ENCODE measurements around the gene WDR4. TPM values are rescaled to one million over a fixed set of nuclear protein-coding genes. Genes with fewer than 3 reads are reported as not detected.
"Not testable (repeated sequence)": the region's sequence is repeated elsewhere in the genome, so short reads cannot be mapped to it uniquely, and the experiment has no call there.

Gene WDR4, protein sequence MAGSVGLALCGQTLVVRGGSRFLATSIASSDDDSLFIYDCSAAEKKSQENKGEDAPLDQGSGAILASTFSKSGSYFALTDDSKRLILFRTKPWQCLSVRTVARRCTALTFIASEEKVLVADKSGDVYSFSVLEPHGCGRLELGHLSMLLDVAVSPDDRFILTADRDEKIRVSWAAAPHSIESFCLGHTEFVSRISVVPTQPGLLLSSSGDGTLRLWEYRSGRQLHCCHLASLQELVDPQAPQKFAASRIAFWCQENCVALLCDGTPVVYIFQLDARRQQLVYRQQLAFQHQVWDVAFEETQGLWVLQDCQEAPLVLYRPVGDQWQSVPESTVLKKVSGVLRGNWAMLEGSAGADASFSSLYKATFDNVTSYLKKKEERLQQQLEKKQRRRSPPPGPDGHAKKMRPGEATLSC
- total RNA-seq (2014; rRNA removed; shearing (Covaris generic); ENCODE audit: low replicate concordance): 34.3 and 36.8 TPM in 2 replicates

DNA sequence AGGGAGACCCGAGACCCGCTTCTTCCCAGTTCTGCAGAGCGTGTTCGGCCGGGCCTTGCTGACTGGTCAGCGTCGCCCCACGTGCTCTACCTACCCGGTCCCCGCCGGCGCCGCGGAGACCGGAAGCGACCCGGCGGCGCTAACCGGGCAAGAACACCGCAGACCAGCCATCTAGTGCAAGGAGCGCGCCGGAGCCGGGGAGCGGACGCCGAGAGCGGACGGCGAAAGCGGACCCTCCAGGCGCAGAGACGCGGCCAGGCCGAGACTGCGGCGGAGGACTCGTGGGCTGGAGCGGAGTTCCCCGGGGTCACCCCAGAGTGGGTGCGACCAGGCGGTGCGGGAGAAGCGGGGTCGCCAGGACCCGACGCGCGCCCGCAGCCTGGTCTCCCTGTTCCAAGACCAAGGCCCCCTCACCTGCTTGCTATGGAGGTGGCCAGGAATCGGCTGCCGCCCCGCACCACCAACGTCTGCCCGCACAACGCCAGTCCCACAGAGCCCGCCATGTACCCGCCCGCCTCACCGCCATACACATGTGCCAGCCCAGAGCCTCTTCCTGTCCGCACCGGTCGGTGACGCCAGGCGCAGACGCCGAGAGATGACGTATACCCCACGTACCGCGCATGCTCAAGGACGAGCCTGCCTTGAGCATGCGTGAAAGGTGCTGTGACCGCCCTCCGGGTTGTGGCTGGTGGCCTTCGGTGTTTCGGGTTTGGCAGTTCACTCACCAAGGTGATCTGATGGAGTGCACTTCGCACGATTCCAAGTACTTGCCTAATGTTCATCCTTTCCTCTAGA is at the start of gene WDR4:
Gene WDR4 (minus strand): TSS at position 547 of the 795 bp plus-strand sequence. CDS start 44 bp downstream, at position 503.
- peak; percentile 96 for DNase-seq (ENCODE audit: low read depth)
- in situ Hi-C loops (cut with HindIII; ENCODE audit: low pct_unique_long_range_greater_than_20kb, low sequenced_read_pairs): no loop called here

DNA sequence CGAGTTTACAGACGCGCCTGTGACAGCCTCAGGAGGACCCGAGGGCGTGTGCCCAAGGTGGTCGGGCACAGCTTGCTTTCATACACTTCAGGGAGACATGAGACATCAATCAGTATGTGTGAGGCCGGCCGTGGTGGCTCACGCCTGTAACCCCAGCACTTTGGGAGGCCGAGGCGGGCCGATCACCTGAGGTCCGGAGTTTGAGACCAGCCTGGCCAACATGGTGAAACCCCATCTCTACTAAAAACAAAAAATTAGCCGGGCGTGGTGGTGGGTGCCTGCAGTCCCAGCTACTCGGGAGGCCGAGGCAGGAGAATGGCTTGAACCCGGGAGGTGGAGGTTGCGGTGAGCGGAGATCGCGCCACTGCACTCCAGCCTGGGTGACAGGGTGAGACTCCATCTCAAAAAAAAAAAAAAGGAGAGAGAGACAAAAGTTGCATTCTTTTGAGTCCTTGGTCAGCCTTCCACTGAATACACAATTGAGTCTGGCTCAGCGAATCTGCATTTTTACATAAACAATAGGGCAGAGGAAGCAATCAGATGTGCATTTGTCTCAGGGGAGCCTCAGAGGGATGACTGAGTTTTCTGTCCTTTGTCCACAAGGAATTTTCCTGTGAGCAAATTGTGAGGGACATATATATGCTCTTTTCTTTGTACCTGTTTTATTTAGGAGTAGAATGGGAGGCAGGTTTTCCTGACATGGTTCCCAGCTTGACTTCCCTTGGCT is 48.3 kb upstream of the WDR4 start:
- in situ Hi-C loops (cut with HindIII; ENCODE audit: low pct_unique_long_range_greater_than_20kb, low sequenced_read_pairs); DNase-seq (ENCODE audit: low read depth): not testable (repeated sequence)

DNA sequence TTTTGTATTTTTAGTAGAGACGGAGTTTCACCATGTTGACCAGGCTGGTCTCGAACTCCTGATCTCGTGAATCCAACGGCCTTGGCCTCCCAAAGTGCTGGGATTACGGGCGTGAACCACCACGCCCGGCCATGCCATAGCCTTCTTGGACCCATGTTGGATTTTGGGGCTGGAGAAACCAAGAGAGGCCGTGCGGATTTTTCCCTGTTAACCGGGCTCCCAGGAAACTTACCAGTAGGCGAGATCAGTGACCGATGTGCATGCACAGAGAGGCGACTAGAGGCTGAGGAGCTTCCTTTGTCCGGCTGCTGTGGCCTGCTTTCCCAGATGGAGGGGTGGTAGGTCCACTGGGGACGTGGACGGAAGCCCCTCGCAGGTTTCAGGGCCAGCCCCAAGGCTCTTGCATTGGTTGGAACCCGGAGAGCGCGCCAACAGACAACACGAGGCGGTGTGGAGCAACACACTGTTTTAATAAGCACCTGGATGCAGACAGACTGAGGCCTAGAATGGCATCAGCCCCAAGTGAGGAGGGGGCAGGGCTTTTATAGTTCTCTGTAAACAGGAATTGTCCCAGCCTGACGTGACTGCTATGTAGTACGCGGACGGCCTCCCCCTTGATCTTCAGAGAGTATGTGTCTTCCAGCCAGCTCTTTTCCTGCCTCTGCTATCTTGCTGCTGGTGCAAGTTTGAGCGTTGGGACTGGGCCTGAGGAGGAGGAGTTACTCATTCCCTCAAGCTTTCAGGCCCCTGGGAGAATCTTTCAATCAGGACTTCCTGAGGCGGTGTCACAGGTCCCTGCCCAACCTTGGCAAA is 46.0 kb upstream of the WDR4 start, which contains the start of gene ERVH48-1:
Gene ERVH48-1 (minus strand): TSS at position 517 of the 813 bp plus-strand sequence. CDS start 6,624 bp downstream, outside the sequence.
- in situ Hi-C loops (cut with HindIII; ENCODE audit: low pct_unique_long_range_greater_than_20kb, low sequenced_read_pairs): no loop called here
- no peak for DNase-seq (ENCODE audit: low read depth)

DNA sequence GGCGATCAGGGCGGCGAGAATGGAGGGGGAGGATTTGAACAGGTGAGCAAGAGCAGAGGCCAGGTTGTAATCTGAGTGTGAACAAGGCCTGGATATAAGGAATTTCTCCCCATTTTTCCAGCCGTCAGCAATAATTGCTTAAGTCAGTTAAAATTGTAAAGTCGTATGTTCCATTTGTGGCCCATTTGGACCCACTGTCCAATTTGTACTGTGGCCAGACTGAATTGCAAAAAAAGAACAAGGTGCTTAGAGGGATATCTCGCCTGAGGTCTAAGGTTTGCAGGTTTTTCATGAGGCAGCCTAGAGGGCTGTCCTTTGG is 45.1 kb upstream of the WDR4 start:
- DNase-seq (ENCODE audit: low read depth): no peak
- in situ Hi-C loops (cut with HindIII; ENCODE audit: low pct_unique_long_range_greater_than_20kb, low sequenced_read_pairs): no loop called here

DNA sequence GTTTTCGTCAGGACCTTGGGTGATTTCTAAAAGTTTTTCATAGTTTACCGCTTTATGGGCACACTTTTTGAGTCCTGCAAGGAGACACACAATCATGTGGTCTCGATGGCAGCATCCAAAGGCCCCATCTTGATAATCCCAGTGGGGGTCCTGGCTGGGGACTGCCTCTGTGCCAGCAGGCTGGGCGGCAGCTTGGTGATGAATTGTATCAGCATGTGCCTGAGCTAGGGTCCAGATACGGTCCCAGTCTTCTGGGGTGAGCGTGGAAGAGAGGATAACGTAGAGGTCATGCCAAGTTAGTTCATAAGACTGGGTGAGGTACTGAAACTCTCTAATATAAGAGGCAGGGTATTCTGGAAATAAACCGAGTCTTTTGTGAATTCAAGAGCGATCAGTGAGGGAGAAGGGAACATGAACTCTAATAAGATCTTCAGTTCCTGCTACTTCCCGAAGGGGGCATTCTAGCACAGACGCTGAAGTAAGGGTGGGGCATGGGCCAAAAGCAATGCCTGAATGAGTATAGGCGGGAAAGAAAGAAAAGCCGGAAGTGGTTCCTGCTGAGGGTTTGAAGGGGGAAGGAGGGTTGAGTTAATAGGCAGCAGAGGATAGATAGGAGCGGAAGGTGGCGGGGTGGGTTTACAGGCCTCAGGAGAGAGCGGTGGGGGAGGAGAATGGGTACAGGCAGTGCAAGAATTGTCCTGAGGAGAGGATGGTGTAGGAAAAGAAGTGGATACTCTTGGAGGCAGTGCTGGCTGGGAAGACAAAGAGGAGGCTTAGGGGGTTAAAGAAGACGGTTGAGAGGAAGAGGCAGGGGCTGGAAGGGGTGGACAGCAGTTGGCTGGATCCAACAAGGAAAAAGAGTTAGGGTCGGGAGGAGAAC is 44.5 kb upstream of the WDR4 start:
- in situ Hi-C loops (cut with HindIII; ENCODE audit: low pct_unique_long_range_greater_than_20kb, low sequenced_read_pairs): no loop called here
- peak; percentile 86 for DNase-seq (ENCODE audit: low read depth)

DNA sequence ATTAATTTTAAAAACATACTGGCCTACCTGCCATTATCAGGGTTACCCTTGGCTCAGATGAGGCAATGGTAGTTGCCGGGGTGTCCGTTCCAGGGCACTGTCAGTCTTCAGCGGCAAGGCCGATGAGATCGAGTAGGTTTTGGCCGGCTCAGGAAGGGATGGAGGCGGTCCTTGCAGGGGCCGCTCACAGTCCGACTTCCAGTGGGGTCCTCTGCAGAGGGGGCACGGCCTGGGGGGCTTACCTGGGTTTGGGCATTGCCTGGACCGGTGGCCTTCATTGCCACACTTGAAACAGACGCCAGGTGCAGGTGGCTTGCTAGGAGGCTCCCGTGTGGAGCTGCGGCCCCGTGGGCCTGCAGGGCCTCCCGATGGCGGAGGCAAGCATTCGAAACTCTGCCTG is 43.6 kb upstream of the WDR4 start:
- in situ Hi-C loops (cut with HindIII; ENCODE audit: low pct_unique_long_range_greater_than_20kb, low sequenced_read_pairs): no loop called here

DNA sequence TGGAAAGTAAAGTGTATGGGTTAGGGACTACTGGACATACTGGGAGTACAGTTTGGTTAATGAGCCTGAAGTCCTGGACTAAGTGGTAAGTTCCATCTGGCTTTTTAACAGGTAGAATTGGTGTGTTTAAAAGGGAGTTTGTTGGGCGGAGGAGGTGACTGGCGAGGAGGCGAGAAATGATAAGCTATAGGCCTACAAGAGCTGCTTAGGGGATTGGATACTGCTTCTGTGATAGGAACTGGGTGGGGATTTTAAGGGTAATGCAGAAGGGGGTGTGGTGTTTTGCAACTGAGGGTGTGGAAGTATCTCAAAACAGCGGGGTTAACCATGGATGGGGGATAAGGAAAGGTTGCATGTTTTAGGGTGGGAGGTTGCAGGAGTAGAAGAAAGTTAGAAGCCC is 42.6 kb upstream of the WDR4 start:
- in situ Hi-C loops (cut with HindIII; ENCODE audit: low pct_unique_long_range_greater_than_20kb, low sequenced_read_pairs): no loop called here
- DNase-seq (ENCODE audit: low read depth): no peak

More for the DNA sequence above, 43.6 kb upstream of the WDR4 start:
- no peak for DNase-seq (ENCODE audit: low read depth)

DNA sequence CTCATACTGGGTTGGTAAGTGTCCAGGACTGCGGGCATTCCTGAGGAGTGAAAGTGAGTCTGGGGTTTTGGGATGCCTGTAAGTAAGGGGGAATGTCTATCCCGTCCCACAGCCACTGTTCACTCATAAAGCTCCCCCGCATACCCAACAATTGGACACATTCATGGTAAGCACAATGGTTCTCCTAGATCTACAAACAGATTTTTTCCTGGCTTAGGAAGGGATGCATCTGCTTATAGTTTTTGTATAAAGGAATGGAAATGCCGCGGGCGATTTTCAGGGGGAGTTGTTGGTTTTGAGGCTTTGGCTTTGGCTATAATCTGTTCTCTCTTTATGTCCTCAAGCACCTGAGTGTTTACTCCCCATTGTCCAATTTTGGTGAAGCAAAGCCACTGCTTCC is 39.0 kb upstream of the WDR4 start:
- in situ Hi-C loops (cut with HindIII; ENCODE audit: low pct_unique_long_range_greater_than_20kb, low sequenced_read_pairs): no loop called here

DNA sequence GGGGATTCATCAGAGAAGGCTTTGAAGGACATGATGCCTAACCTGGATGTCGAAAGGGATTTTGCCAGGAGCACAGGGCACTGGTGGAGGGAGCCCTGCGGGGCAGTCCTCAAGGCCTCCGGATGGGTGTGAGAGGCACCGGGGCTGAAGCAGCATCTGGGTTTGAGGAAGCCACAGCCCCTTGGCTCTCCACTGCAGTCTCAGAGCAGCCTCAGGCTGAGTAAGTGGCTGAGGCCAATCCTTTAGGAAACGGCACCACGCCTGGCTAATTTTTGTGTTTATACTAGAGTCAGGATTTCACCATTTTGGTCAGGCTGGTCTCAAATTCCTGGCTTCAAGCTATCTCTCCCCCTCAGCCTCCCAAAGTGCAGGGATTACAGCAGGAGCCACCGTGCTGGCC is 34.1 kb upstream of the WDR4 start:
- in situ Hi-C loops (cut with HindIII; ENCODE audit: low pct_unique_long_range_greater_than_20kb, low sequenced_read_pairs): no loop called here
- no peak for DNase-seq (ENCODE audit: low read depth)

More for the DNA sequence above, 39.0 kb upstream of the WDR4 start:
- DNase-seq (ENCODE audit: low read depth): no peak

DNA sequence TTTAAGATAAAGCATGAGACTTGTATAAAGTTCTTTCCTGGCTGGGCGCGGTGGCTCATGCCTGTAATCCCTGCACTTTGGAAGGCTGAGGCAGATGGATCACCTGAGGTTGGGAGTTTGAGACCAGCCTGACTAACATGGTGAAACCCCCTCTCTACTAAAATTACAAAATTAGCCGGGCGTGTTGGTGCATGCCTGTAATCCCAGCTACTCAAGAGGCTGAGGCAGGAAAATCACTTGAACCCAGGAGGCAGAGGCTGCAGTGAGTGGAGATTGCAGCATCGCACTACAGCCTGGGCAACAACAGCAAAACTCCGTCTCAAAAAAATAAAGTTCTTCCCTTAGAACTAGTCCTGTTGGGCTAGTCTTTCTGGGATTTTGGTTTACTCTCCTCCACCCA is 32.6 kb upstream of the WDR4 start:
- in situ Hi-C loops (cut with HindIII; ENCODE audit: low pct_unique_long_range_greater_than_20kb, low sequenced_read_pairs); DNase-seq (ENCODE audit: low read depth): not testable (repeated sequence)

DNA sequence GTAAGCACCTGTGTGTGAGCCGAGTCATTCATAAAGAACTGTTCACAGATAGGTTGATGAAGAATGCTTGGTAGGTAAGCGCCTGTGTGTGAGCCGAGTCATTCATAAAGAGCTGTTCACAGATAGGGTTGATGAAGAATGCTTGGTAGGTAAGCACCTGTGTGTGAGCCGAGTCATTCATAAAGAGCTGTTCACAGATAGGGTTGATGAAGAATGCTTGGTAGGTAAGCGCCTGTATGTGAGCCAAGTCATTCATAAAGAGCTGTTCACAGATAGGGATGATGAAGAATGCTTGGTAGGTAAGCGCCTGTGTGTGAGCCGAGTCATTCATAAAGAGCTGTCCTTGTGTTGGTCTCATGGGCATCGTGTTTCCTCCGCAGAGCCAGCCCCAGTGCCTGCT is 29.1 kb upstream of the WDR4 start:
- DNase-seq (ENCODE audit: low read depth); in situ Hi-C loops (cut with HindIII; ENCODE audit: low pct_unique_long_range_greater_than_20kb, low sequenced_read_pairs): not testable (repeated sequence)

DNA sequence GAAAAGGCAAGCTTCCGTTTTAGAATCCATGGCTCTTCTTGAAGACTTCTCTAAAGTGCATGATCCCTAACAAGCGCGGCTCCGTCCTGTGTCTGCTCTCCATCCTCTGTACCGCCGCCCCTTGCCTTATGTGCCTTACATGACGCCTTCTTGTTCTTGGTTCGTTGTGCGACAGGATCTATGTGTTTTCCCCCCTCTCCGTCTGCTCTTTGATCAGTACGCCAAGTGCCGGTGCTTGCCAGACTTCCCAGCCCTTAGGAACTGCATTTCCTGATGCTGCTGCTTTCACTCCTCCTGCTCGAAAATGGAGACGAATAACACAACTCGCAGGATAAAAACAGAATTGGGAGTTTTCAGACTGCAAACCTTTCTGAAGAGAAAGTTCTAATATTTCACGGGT is 26.9 kb upstream of the WDR4 start:
- no peak for DNase-seq (ENCODE audit: low read depth)
- in situ Hi-C loops (cut with HindIII; ENCODE audit: low pct_unique_long_range_greater_than_20kb, low sequenced_read_pairs): no loop called here

DNA sequence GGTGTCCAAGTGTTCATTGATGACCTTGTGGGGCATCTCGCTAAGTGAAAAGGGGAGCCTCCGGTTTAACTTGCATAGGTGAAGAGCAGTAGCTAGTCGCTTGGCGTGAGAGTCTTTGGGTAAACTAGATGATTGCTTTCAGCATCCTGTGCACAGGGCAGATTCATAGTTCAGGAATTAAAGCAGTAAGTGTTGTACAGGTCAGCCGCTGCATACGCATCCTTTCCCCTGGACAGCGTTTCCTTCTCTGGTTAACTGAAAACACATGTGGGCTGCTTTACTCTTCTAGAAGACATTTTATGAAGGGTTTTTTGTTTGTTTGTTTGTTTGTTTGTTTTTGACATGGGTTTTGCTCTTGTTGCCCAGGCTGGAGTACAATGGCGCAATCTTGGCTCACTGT is 25.9 kb upstream of the WDR4 start:
- no peak for DNase-seq (ENCODE audit: low read depth)
- in situ Hi-C loops (cut with HindIII; ENCODE audit: low pct_unique_long_range_greater_than_20kb, low sequenced_read_pairs): no loop called here

DNA sequence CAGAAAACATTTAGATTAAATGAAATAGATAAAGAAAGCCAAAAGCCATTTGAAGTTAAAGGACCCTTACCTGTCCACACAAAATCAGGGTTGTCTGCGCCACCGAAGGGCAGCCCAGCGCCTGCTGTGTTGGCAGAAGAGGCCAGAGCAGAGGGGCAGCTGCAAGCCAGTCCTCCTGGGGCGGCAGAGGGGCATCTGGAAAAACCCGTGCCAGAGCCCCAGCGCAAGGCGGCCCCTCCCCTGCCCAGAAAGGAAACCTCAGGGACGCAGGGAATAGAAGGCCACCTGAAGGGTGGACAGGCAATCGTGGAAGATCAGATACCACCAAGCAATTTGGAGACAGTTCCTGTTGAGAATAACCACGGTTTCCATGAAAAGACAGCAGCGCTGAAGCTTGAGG is 24.5 kb upstream of the WDR4 start:
- DNase-seq (ENCODE audit: low read depth): no peak
- in situ Hi-C loops (cut with HindIII; ENCODE audit: low pct_unique_long_range_greater_than_20kb, low sequenced_read_pairs): no loop called here

DNA sequence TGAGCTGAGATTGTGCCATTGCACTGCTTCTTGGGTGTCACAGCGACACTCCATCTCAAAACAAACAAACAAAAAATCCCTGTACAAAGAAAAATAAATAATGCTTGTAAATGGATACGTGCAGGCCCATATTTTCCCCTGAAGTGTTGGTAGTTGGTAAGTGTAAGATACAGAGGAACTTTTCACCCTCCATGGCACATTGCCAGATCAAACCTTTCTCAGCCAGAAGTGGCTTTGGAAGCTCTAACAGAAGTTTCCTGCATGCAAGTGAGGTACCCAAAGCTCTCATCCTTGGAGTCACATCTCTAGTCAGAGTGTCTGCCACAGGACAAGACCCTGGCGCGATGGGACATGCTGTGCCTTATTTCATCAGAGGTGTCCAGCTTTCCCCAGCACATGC is 21.1 kb upstream of the WDR4 start:
- in situ Hi-C loops (cut with HindIII; ENCODE audit: low pct_unique_long_range_greater_than_20kb, low sequenced_read_pairs): no loop called here
- no peak for DNase-seq (ENCODE audit: low read depth)

DNA sequence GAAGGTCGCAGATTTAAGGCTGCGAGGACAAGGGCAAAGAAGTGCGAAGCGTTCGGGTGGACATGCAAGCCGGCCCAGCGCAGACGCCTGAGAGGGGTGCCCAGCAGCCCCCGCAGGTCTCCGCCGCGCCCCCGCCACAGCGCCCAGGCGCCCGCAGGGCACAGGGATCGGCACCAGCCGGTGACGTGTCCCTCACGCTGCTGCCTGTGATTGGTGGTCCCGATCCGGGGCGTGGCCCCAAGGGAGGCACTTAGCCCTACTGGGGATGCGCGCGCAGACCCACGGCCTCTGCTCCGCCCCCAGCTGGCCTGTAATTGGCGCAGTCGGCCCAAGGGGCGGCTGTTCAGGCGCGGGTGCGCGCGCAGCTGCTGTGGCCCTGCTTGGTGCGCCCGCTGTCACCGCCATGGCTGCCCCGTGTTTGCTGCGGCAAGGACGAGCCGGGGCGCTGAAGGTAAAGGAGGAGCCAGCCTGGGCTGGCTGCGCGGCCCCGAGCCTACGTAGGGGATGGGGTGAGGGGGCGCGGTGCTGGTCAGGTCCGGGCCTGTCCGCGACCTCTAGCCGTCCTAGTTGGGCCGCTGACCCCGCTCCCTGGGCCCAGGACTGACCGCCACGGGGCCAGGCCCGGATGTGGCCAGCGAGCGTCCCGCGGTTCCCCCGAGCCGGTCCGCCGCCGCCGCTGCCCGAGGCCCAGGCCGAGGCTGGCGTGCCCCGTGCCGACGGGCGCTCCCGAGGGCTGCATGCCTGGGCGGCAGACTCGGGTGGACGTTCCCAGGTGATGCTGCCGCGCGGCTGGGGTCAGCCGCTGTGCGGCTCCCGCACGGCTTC is 13.8 kb upstream of the WDR4 start, which contains the start of gene NDUFV3:
Gene NDUFV3 (plus strand): TSS at position 379 of the 825 bp plus-strand sequence. CDS start 25 bp downstream, at position 404.
- DNase-seq (ENCODE audit: low read depth): peak; percentile 98
- in situ Hi-C loops (cut with HindIII; ENCODE audit: low pct_unique_long_range_greater_than_20kb, low sequenced_read_pairs): no loop called here

Measured in Caki2 (cell line).